Measurements from ENCODE around the gene CHST8.

- TF ChIP-seq, protein P1, sequence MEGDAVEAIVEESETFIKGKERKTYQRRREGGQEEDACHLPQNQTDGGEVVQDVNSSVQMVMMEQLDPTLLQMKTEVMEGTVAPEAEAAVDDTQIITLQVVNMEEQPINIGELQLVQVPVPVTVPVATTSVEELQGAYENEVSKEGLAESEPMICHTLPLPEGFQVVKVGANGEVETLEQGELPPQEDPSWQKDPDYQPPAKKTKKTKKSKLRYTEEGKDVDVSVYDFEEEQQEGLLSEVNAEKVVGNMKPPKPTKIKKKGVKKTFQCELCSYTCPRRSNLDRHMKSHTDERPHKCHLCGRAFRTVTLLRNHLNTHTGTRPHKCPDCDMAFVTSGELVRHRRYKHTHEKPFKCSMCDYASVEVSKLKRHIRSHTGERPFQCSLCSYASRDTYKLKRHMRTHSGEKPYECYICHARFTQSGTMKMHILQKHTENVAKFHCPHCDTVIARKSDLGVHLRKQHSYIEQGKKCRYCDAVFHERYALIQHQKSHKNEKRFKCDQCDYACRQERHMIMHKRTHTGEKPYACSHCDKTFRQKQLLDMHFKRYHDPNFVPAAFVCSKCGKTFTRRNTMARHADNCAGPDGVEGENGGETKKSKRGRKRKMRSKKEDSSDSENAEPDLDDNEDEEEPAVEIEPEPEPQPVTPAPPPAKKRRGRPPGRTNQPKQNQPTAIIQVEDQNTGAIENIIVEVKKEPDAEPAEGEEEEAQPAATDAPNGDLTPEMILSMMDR (conservative IDR thresholded peaks at IDR 0.05; ENCODE audit: low read length): no peak
- TF ChIP-seq EZH2phosphoT487 (IDR thresholded peaks at IDR 0.05; ENCODE audit: borderline replicate concordance): no peak
These were observed 56.1 kb downstream of the CHST8 start for GRCh38 chr19:33677745-33678426.

Data from Loucy (cell line).